A549 (cell line): ENCODE results near the gene GATA3. TPM values are rescaled to one million over a fixed set of nuclear protein-coding genes. Genes with fewer than 3 reads are reported as not detected.

Source experiments
- ATAC-seq, 2 experiments: fragments of 200-7000 bp in 1 of 2; fragments of >200 bp in 1 of 2; cut with Nextera tagmentation in 1 of 2; cut with Tn5 transposase in 1 of 2; 3 replicates each; pipeline versions ENCODE4 v1.8.0 to v1.9.1; 2018 to 2020; ENCODE audit warnings: mild to moderate bottlenecking in 1 of 2, moderate library complexity in 1 of 2
- CTCF ChIA-PET: fragments of 300-600 bp; sonication (Branson Sonifier 250); formaldehyde crosslinking; extraction: SDS; loops from one replicate; lab custom pipeline; 2021; ENCODE audit warnings: antibody characterized with exemption, inconsistent platforms; lab: Yijun Ruan, JAX
- POLR2A ChIA-PET: fragments of 350-600 bp; formaldehyde crosslinking; extraction: SDS; loops from one replicate; lab custom pipeline; 2021; ENCODE audit warnings: antibody characterized with exemption, inconsistent platforms; lab: Yijun Ruan, JAX
- DNase-seq, 2 experiments: peaks; one replicate each; pipeline versions ENCODE4 v3.0.0 to v3.0.0-alpha.2; 2011 to 2016; ENCODE audit warnings: low read depth in 1 of 2, low spot score in 1 of 2
- FAIRE-seq: peaks from 2 replicates; lab custom pipeline; 2011; peaks lifted over from hg19 to GRCh38; lab: Jason Lieb, UNC
- H3K27ac ChIP-seq, 2 experiments: fragments of >200 bp; sonication (Bioruptor Twin); formaldehyde crosslinking; 3 replicates each; pipeline ENCODE4 v1.5.1; 2016 to 2017
- H3K4me1 ChIP-seq: fragments of >200 bp; sonication (Bioruptor Twin); formaldehyde crosslinking; 3 replicates; pipeline ENCODE4 v1.6.1; 2016
- H3K4me2 ChIP-seq: fragments of >200 bp; sonication (Bioruptor Twin); formaldehyde crosslinking; 3 replicates; pipeline ENCODE4 v1.6.1; 2016
- H3K4me3 ChIP-seq: fragments of >200 bp; sonication (Bioruptor Twin); formaldehyde crosslinking; 3 replicates; pipeline ENCODE4 v1.5.1; 2016
- H3K9me3 ChIP-seq: fragments of >200 bp; sonication (Bioruptor Twin); formaldehyde crosslinking; 3 replicates; pipeline ENCODE4 v1.6.1; 2016
- CBX2 ChIP-seq: fragments of 200-600 bp; sonication (generic); IDR thresholded peaks from 2 replicates; pipeline ENCODE4 v1.6.1; 2016; ENCODE audit warnings: low read depth, mild to moderate bottlenecking, borderline replicate concordance
- CEBPB ChIP-seq, 2 experiments: fragments of >200 bp in 1 of 2; sonication (Bioruptor Twin) in 1 of 2; formaldehyde crosslinking in 1 of 2; IDR thresholded peaks; 2 replicates each; pipeline ENCODE4 v1.6.1; 2012 to 2016
- CTCF ChIP-seq: fragments of >200 bp; sonication (Bioruptor Twin); formaldehyde crosslinking; IDR thresholded peaks from 3 replicates; pipeline ENCODE4 v1.5.1; 2016
- E2F6 ChIP-seq: IDR thresholded peaks from 2 replicates; pipeline ENCODE4 v1.6.1; 2012; ENCODE audit warnings: low read depth, borderline replicate concordance
- EP300 ChIP-seq, 2 experiments: fragments of >200 bp; sonication (Bioruptor Twin); formaldehyde crosslinking; IDR thresholded peaks; 2 replicates in 1 of 2; 3 replicates in 1 of 2; pipeline ENCODE4 v1.6.1; 2016 to 2017
- FOSB ChIP-seq: fragments of 250-450 bp; sonication (Bioruptor Pico); IDR thresholded peaks from 2 replicates; pipeline ENCODE4 v1.5.0; 2020; ENCODE audit warnings: mild to moderate bottlenecking, moderate library complexity
- HES2 ChIP-seq: fragments of >200 bp; sonication (Bioruptor Twin); formaldehyde crosslinking; IDR thresholded peaks from 2 replicates; pipeline ENCODE4 v1.6.1; 2016
- HEYL ChIP-seq: fragments of 250-450 bp; sonication (Bioruptor Pico); IDR thresholded peaks from 2 replicates; pipeline ENCODE4 v1.8.0; 2021; ENCODE audit warnings: mild to moderate bottlenecking, moderate library complexity
- HOXA7 ChIP-seq: fragments of 250-450 bp; sonication (Bioruptor Pico); IDR thresholded peaks from 2 replicates; pipeline ENCODE4 v1.5.0; 2020; ENCODE audit warnings: mild to moderate bottlenecking, moderate library complexity
- HOXB13 ChIP-seq: fragments of 250-450 bp; sonication (Bioruptor Pico); IDR thresholded peaks from 2 replicates; pipeline ENCODE4 v1.5.0; 2020; ENCODE audit warnings: low read depth, mild to moderate bottlenecking, moderate library complexity
- HOXB5 ChIP-seq: fragments of 250-450 bp; sonication (Bioruptor Pico); IDR thresholded peaks from 2 replicates; pipeline ENCODE4 v1.5.0; 2020; ENCODE audit warnings: mild to moderate bottlenecking, moderate library complexity
- JUN ChIP-seq, 2 experiments: fragments of >200 bp; sonication (Bioruptor Twin); formaldehyde crosslinking; IDR thresholded peaks; 2 replicates in 1 of 2; 3 replicates in 1 of 2; pipeline ENCODE4 v1.6.1; 2016 to 2017
- KDM5A ChIP-seq: fragments of 200-600 bp; sonication (generic); IDR thresholded peaks from 2 replicates; pipeline ENCODE4 v1.6.1; 2016; ENCODE audit warnings: antibody characterized with exemption, mild to moderate bottlenecking
- MAFK ChIP-seq: fragments of 450-650 bp; IDR thresholded peaks from 2 replicates; pipeline ENCODE4 v1.6.1; 2014; ENCODE audit not compliant: partially characterized antibody
- MYC ChIP-seq: IDR thresholded peaks from 2 replicates; pipeline ENCODE4 v1.6.1; 2012; ENCODE audit warnings: mild to moderate bottlenecking, inconsistent platforms, low read length, improper control_type of control experiment, borderline replicate concordance
- NPAS2 ChIP-seq: fragments of 250-450 bp; sonication (Bioruptor Pico); IDR thresholded peaks from 2 replicates; pipeline ENCODE4 v1.8.0; 2022; ENCODE audit warnings: mild to moderate bottlenecking, moderate library complexity, borderline replicate concordance
- NR3C1 ChIP-seq: fragments of >200 bp; sonication (Bioruptor Twin); formaldehyde crosslinking; IDR thresholded peaks from 3 replicates; pipeline ENCODE4 v1.6.1; 2017
- PBX3 ChIP-seq: IDR thresholded peaks from 2 replicates; pipeline ENCODE4 v1.6.1; 2012
- POLR2AphosphoS2 ChIP-seq: conservative IDR thresholded peaks from 2 replicates; pipeline ENCODE4 v1.6.1; 2012; ENCODE audit warnings: low read length, improper control_type of control experiment, inconsistent platforms
- RAD21 ChIP-seq, 2 experiments: fragments of >200 bp in 1 of 2; sonication (Bioruptor Twin) in 1 of 2; formaldehyde crosslinking in 1 of 2; IDR thresholded peaks in 1 of 2; conservative IDR thresholded peaks in 1 of 2; 2 replicates in 1 of 2; 3 replicates in 1 of 2; pipeline ENCODE4 v1.6.1; 2012 to 2018; ENCODE audit warnings: inconsistent platforms in 1 of 2
- RARB ChIP-seq: fragments of 250-450 bp; sonication (Bioruptor Pico); IDR thresholded peaks from 2 replicates; pipeline ENCODE4 v1.8.0; 2021; ENCODE audit warnings: mild to moderate bottlenecking, moderate library complexity
- RCOR1 ChIP-seq: fragments of 150-350 bp; IDR thresholded peaks from 2 replicates; pipeline ENCODE4 v1.6.1; 2014; ENCODE audit warnings: antibody characterized with exemption, low read length, low read depth
- RNF2 ChIP-seq: fragments of 200-600 bp; sonication (generic); IDR thresholded peaks from 2 replicates; pipeline ENCODE4 v1.6.1; 2016; ENCODE audit warnings: low read depth, mild to moderate bottlenecking, antibody characterized with exemption, moderate library complexity, borderline replicate concordance
- SMC3 ChIP-seq: fragments of >200 bp; sonication (Bioruptor Twin); formaldehyde crosslinking; IDR thresholded peaks from 3 replicates; pipeline ENCODE4 v1.6.1; 2018; ENCODE audit warnings: inconsistent platforms
- TP53 ChIP-seq: fragments of 250-450 bp; sonication (Bioruptor Pico); IDR thresholded peaks from 2 replicates; pipeline ENCODE4 v1.5.0; 2021; ENCODE audit warnings: mild to moderate bottlenecking, moderate library complexity
- ZC3H11A ChIP-seq: fragments of 450-650 bp; IDR thresholded peaks from 2 replicates; pipeline ENCODE4 v1.6.1; 2014; ENCODE audit warnings: antibody characterized with exemption, mild to moderate bottlenecking
- WGBS: methylation state at CpG from one replicate; pipeline ENCODE4 v1.1.6; 2017; ENCODE audit errors: missing lambda C conversion rate; 5-methylcytosine and 5-hydroxymethylcytosine counted together
- polyA plus RNA-seq, 4 experiments: library from polyadenylated mRNA; depleted of rRNA in 3 of 4; stranded (reverse); fragments of >200 nt; fragmentation: RNase III in 1 of 4; extraction: RNeasy Plus Mini Kit Qiagen cat#74134 plus additional on column Dnase treatment in 1 of 4; gene quantifications; 2 replicates in 3 of 4; 3 replicates in 1 of 4; pipeline ENCODE4 v1.2.3, GENCODE V29; 2011 to 2017

GATA3 gene
- polyA plus RNA-seq, 2 of the 4 experiments (the other 2 are of a cell fraction), result 1.3 to 3.5 TPM

GRCh38 chr10:8104005-8104404 is 49.5 kb downstream of the GATA3 start:
- no peak for DNase-seq
- no peak for FAIRE-seq
- 69% methylated on average over 3 of the region's 3 CpGs for WGBS
- H3K4me3 ChIP-seq, result no peak overlapping the region
- POLR2A ChIA-PET, result no interaction called here
- no peaks in the 10 kb centered on the region for H3K9me3 ChIP-seq
- no peaks in the 10 kb centered on the region for H3K4me1 ChIP-seq
- no peak overlapping the region for H3K4me2 ChIP-seq
- H3K27ac ChIP-seq, result no peak overlapping the region
- CTCF ChIA-PET, result no interaction called here
- no peak for TF ChIP-seq POLR2AphosphoS2
- no peak for TF ChIP-seq RARB (CRISPR knock-in tag)
- no peak for TF ChIP-seq ZC3H11A
- no peak for TF ChIP-seq HOXA7 (CRISPR knock-in tag)
- no peak for TF ChIP-seq NR3C1
- TF ChIP-seq HEYL (CRISPR knock-in tag), result no peak
- no peak for TF ChIP-seq E2F6
- no peak for TF ChIP-seq MYC
- TF ChIP-seq HOXB5 (CRISPR knock-in tag), result no peak
- no peak for TF ChIP-seq FOSB (CRISPR knock-in tag)
- no peak for TF ChIP-seq JUN (IDR thresholded peaks at IDR 0.05)
- no peak for TF ChIP-seq TP53 (CRISPR knock-in tag)
- no peak for TF ChIP-seq RAD21 (conservative IDR thresholded peaks at IDR 0.05 in 1 of 2, IDR thresholded peaks at IDR 0.05 in 1 of 2)
- TF ChIP-seq PBX3, result no peak
- TF ChIP-seq, all 56 proteins: peak for 0
- no peak for ATAC-seq

GRCh38 chr10:8104721-8105120 is 50.2 kb downstream of the GATA3 start:
- H3K27ac ChIP-seq, result no peak overlapping the region
- FAIRE-seq (no peak), DNase-seq (no peak), ATAC-seq (no peak)
- no peak overlapping the region for H3K4me2 ChIP-seq
- no peak for TF ChIP-seq HOXA7 (CRISPR knock-in tag)
- ChIA-PET CTCF (no interaction called here), POLR2A (no interaction called here)
- no peaks in the 10 kb centered on the region for H3K9me3 ChIP-seq
- H3K4me1 ChIP-seq, result no peaks in the 10 kb centered on the region
- WGBS, result 65% methylated on average over 7 of the region's 7 CpGs
- H3K4me3 ChIP-seq, result no peak overlapping the region

GRCh38 chr10:8105932-8106331 is 51.4 kb downstream of the GATA3 start:
- no peak overlapping the region for H3K27ac ChIP-seq
- ATAC-seq (no peak), FAIRE-seq (no peak), DNase-seq (no peak)
- no peak overlapping the region for H3K4me2 ChIP-seq
- H3K4me1 ChIP-seq, result no peaks in the 10 kb centered on the region
- TF ChIP-seq HES2, result no peak
- no peak for TF ChIP-seq HOXB5 (CRISPR knock-in tag)
- TF ChIP-seq ZC3H11A, result no peak
- ChIA-PET POLR2A (no interaction called here), CTCF (no interaction called here)
- no peaks in the 10 kb centered on the region for H3K9me3 ChIP-seq
- no peak overlapping the region for H3K4me3 ChIP-seq
- WGBS, result 60% methylated on average over 2 of the region's 2 CpGs

- no peak overlapping the region for H3K27ac ChIP-seq
- CTCF ChIA-PET, result interaction anchor here (0.5 kb wide), 1 partner anchor 631 kb away, joined by 5 read pairs; no protein-coding TSS in a partner anchor
- WGBS, result 84% methylated on average over 13 of the region's 13 CpGs
- TF ChIP-seq RCOR1 (no peak), NR3C1 (no peak), SMC3 (no peak), RNF2 (no peak), ZC3H11A (no peak), E2F6 (no peak), HEYL (CRISPR knock-in tag) (no peak), KDM5A (no peak), EP300 (IDR thresholded peaks at IDR 0.05) (no peak), CBX2 (no peak), CTCF (no peak), MYC (no peak), CEBPB (IDR thresholded peaks at IDR 0.05) (no peak), MAFK (no peak), NPAS2 (no peak), HOXB13 (no peak)
Observed at GRCh38 chr10:8112230-8112905, 57.9 kb downstream of the GATA3 start.

More at GRCh38 chr10:8112230-8112905, 57.9 kb downstream of the GATA3 start:
- no peak overlapping the region for H3K4me2 ChIP-seq
- ATAC-seq, result no peak
- H3K4me1 ChIP-seq, result no peaks in the 10 kb centered on the region
- POLR2A ChIA-PET, result no interaction called here
- no peak overlapping the region for H3K4me3 ChIP-seq
- no peak for DNase-seq
- no peaks in the 10 kb centered on the region for H3K9me3 ChIP-seq
- no peak for FAIRE-seq
